Measurements from ENCODE around the gene MRPL33. TPM values are rescaled to one million over a fixed set of nuclear protein-coding genes. Genes with fewer than 3 reads are reported as not detected.

The MRPL33 gene
- total and polyA plus RNA-seq, 4 donors = 31.2 to 130 (median 41.0) TPM

DNA sequence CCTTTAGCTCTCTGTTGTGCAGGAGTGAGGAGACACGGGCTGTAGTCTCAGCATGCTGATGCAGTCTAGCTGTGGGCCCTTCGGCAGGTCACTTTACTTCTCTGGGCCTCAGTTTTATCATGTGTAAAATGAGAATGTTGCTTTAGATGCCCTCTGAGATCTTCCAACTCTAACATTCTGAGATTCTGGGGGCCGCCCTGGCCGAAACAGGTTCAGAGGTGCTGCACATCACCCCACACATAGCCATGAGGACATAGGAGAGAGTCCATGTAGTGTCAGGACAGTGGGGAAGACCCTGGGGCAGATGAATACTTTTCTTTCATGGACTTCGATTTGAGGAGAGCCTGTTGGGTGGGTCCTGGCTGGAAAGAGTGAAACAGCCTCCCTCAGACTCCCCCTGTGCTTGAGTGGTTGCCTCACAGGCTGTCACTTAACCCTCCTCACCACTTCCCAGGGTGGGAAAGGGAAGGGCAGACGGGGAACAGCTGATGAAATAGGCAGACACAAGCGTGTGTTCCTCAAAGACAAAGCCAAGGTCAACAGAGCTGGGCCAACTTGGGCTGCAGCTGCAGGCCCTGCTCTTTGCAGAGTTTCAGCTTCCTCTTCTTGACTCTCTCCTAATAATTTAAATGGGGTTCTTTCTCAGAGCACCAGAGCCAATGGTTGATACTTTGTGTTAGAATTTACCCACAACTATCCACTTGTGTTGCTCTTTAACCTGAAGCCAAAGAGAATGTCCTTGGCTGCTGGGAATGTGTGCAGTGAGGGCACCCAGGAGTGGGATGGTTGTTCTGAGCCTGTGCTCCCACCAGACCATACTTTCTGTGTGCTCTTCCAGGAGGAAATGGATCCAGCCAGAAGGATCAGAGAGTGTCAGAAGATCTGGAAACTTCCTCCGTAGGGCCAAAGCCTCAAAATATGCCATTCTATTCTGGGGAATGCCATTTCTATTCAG is 14.7 kb upstream of the MRPL33 start:
- no peak overlapping the region for H3K9ac ChIP-seq (ENCODE audit: low read depth in 1 of 2, low read length in 2 of 2)
- no peaks in the 10 kb centered on the region for H3K9me3 ChIP-seq (ENCODE audit: control insufficient read depth in 4 of 4, low read length in 3 of 4)
- 81% methylated on average over 8 of the region's 8 CpGs for WGBS
- H3K4me3 ChIP-seq (ENCODE audit: low read depth in 1 of 3, low read length in 3 of 3) = no peak overlapping the region
- no peaks in the 10 kb centered on the region for H3K36me3 ChIP-seq (ENCODE audit: control insufficient read depth in 4 of 4, insufficient read depth in 3 of 4, low read depth in 1 of 4, low read length in 3 of 4)
- H3K4me1 ChIP-seq (ENCODE audit: control insufficient read depth in 4 of 4, insufficient read depth in 4 of 4, low read length in 3 of 4) = peaks cover 7 to 40% (median 29%) of the 10 kb centered on the region in 4 donors
- DNase-seq (ENCODE audit: low spot score) = no peak
- no peaks in the 10 kb centered on the region for H3K27me3 ChIP-seq (ENCODE audit: control insufficient read depth in 4 of 4, insufficient read depth in 4 of 4, low read length in 3 of 4)
- no peak overlapping the region for H3K27ac ChIP-seq (ENCODE audit: low read depth in 1 of 2, low read length in 2 of 2)
- TF ChIP-seq, protein P1, sequence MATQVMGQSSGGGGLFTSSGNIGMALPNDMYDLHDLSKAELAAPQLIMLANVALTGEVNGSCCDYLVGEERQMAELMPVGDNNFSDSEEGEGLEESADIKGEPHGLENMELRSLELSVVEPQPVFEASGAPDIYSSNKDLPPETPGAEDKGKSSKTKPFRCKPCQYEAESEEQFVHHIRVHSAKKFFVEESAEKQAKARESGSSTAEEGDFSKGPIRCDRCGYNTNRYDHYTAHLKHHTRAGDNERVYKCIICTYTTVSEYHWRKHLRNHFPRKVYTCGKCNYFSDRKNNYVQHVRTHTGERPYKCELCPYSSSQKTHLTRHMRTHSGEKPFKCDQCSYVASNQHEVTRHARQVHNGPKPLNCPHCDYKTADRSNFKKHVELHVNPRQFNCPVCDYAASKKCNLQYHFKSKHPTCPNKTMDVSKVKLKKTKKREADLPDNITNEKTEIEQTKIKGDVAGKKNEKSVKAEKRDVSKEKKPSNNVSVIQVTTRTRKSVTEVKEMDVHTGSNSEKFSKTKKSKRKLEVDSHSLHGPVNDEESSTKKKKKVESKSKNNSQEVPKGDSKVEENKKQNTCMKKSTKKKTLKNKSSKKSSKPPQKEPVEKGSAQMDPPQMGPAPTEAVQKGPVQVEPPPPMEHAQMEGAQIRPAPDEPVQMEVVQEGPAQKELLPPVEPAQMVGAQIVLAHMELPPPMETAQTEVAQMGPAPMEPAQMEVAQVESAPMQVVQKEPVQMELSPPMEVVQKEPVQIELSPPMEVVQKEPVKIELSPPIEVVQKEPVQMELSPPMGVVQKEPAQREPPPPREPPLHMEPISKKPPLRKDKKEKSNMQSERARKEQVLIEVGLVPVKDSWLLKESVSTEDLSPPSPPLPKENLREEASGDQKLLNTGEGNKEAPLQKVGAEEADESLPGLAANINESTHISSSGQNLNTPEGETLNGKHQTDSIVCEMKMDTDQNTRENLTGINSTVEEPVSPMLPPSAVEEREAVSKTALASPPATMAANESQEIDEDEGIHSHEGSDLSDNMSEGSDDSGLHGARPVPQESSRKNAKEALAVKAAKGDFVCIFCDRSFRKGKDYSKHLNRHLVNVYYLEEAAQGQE (IDR thresholded peaks at IDR 0.05) = no peak
- TF ChIP-seq, protein P2, sequence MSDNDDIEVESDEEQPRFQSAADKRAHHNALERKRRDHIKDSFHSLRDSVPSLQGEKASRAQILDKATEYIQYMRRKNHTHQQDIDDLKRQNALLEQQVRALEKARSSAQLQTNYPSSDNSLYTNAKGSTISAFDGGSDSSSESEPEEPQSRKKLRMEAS (IDR thresholded peaks at IDR 0.05) = no peak
- no peak for TF ChIP-seq SP1 (IDR thresholded peaks at IDR 0.05)
- TF ChIP-seq, protein P3, sequence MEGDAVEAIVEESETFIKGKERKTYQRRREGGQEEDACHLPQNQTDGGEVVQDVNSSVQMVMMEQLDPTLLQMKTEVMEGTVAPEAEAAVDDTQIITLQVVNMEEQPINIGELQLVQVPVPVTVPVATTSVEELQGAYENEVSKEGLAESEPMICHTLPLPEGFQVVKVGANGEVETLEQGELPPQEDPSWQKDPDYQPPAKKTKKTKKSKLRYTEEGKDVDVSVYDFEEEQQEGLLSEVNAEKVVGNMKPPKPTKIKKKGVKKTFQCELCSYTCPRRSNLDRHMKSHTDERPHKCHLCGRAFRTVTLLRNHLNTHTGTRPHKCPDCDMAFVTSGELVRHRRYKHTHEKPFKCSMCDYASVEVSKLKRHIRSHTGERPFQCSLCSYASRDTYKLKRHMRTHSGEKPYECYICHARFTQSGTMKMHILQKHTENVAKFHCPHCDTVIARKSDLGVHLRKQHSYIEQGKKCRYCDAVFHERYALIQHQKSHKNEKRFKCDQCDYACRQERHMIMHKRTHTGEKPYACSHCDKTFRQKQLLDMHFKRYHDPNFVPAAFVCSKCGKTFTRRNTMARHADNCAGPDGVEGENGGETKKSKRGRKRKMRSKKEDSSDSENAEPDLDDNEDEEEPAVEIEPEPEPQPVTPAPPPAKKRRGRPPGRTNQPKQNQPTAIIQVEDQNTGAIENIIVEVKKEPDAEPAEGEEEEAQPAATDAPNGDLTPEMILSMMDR (IDR thresholded peaks at IDR 0.05; ENCODE audit: low read depth, low read length, missing input control) = no peak
- peak in 1 of 2 donors; percentile 21 for TF ChIP-seq RAD21 (IDR thresholded peaks at IDR 0.05)
- no peak for TF ChIP-seq NR2F2 (IDR thresholded peaks at IDR 0.05)

DNA sequence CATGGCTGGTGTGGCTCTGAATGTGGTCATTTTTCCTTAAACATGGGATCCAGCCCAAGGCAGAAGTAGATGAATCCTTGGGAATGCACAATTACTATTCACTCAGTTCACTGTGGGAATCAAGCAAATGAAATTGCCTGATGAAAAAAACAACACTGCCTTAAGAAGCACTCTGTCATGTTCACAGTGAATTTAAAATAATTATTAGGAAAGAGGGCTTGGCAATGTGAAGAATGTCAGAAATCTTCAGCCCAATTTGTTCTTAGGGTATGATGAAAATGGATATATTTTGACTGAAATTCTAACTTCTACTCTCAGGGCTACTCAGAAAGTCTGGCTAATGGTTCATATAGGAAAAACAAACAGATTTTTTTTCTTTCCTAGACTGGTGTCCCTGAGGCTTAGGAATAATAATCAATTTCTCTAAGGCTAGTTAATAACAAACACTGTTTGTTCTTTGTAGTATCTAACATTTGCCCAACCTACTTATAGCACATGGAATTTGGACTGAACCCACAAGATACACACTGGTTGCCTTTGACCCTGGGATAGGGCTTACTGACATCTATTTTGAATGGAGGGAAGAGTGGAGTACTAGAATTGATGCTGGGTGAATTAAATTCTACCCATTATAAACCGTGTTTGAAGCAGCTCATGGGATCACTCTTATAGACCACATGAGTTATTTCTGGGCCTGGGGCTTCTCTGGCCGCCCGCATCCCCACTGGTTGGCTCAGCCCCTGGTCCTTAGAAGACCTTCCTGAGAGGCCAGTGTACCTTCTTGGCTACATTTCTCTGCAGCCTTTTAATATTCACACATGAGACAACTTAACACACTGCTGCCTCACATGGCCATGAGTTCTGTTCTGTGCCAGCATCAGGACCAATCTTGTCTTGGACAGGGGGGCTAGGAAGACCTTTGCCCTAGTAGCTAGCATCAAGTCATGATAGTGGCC is 8.3 kb upstream of the MRPL33 start:
- H3K36me3 ChIP-seq (ENCODE audit: control insufficient read depth in 4 of 4, insufficient read depth in 3 of 4, low read depth in 1 of 4, low read length in 3 of 4) = no peaks in the 10 kb centered on the region
- 53% methylated on average over 3 of the region's 3 CpGs for WGBS
- no peaks in the 10 kb centered on the region for H3K9me3 ChIP-seq (ENCODE audit: control insufficient read depth in 4 of 4, low read length in 3 of 4)
- no peak for DNase-seq (ENCODE audit: low spot score)
- H3K4me3 ChIP-seq (ENCODE audit: low read depth in 1 of 3, low read length in 3 of 3) = peak overlapping the region in 1 of 3 donors; percentile 11
- H3K9ac ChIP-seq (ENCODE audit: low read depth in 1 of 2, low read length in 2 of 2) = peak overlapping the region in 1 of 2 donors; percentile 1
- H3K27me3 ChIP-seq (ENCODE audit: control insufficient read depth in 4 of 4, insufficient read depth in 4 of 4, low read length in 3 of 4) = no peaks in the 10 kb centered on the region
- H3K27ac ChIP-seq (ENCODE audit: low read depth in 1 of 2, low read length in 2 of 2) = peak overlapping the region; percentile 44 to 71
- peaks cover 12 to 36% (median 29%) of the 10 kb centered on the region in 4 donors for H3K4me1 ChIP-seq (ENCODE audit: control insufficient read depth in 4 of 4, insufficient read depth in 4 of 4, low read length in 3 of 4)
- TF ChIP-seq, protein P4, sequence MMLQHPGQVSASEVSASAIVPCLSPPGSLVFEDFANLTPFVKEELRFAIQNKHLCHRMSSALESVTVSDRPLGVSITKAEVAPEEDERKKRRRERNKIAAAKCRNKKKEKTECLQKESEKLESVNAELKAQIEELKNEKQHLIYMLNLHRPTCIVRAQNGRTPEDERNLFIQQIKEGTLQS (IDR thresholded peaks at IDR 0.05) = peak; percentile 77
- TF ChIP-seq, protein P2 (IDR thresholded peaks at IDR 0.05) = peak; percentile 95
- TF ChIP-seq FOXA1 (IDR thresholded peaks at IDR 0.05) (peak; percentile 86), HNF4G (IDR thresholded peaks at IDR 0.05) (peak; percentile 98), NR2F2 (IDR thresholded peaks at IDR 0.05) (peak; percentile 86), RAD21 (IDR thresholded peaks at IDR 0.05) (peak; percentile 59 to 63), FOXA2 (IDR thresholded peaks at IDR 0.05) (peak; percentile 89), EGR1 (IDR thresholded peaks at IDR 0.05; ENCODE audit: low read depth in 2 of 2) (peak; percentile 40 to 72), JUND (IDR thresholded peaks at IDR 0.05) (peak; percentile 91 to 95), GABPA (IDR thresholded peaks at IDR 0.05 in 1 of 2, conservative IDR thresholded peaks at IDR 0.05 in 1 of 2) (peak; percentile 33 to 75)
- TF ChIP-seq, protein P5, sequence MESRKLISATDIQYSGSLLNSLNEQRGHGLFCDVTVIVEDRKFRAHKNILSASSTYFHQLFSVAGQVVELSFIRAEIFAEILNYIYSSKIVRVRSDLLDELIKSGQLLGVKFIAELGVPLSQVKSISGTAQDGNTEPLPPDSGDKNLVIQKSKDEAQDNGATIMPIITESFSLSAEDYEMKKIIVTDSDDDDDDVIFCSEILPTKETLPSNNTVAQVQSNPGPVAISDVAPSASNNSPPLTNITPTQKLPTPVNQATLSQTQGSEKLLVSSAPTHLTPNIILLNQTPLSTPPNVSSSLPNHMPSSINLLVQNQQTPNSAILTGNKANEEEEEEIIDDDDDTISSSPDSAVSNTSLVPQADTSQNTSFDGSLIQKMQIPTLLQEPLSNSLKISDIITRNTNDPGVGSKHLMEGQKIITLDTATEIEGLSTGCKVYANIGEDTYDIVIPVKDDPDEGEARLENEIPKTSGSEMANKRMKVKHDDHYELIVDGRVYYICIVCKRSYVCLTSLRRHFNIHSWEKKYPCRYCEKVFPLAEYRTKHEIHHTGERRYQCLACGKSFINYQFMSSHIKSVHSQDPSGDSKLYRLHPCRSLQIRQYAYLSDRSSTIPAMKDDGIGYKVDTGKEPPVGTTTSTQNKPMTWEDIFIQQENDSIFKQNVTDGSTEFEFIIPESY (IDR thresholded peaks at IDR 0.05) = peak; percentile 92
- TF ChIP-seq, protein P1 (IDR thresholded peaks at IDR 0.05) = peak; percentile 82
